Activated CD4-positive, CD25-positive, alpha-beta regulatory T cell treated with anti-CD3 and anti-CD28 coated beads, Interleukin-2, amount 50 U/mL, for 72 hours (primary cell): ENCODE data around the gene PAX8.

Source experiments
- DNase-seq: peaks from one replicate; pipeline ENCODE4 v3.0.0; 2021

PAX8 gene

GRCh38 chr2:113179446-113180045 lies 99.2 kb downstream of the PAX8 start:
- DNase-seq: peak; percentile 1

GRCh38 chr2:113178891-113179290 lies 99.8 kb downstream of the PAX8 start:
- DNase-seq: peak; percentile 44

GRCh38 chr2:113178069-113178746 lies 100.5 kb downstream of the PAX8 start:
- peak; percentile 15 for DNase-seq

- peak; percentile 30 for DNase-seq
Observed at GRCh38 chr2:113176696-113177355, 101.9 kb downstream of the PAX8 start.

GRCh38 chr2:113175736-113176695 lies 102.7 kb downstream of the PAX8 start:
- peak; percentile 44 for DNase-seq

GRCh38 chr2:113175042-113175628 lies 103.6 kb downstream of the PAX8 start:
- DNase-seq: peak; percentile 64

- no peak for DNase-seq
Observed at GRCh38 chr2:113174376-113174750, 104.4 kb downstream of the PAX8 start.

- DNase-seq: peak; percentile 82
Observed at GRCh38 chr2:113173542-113174375, 105.0 kb downstream of the PAX8 start, which contains the start of gene PSD4. PSD4 (plus strand) TSS chr2:113173971; CDS start chr2:113182457, 8,486 bp downstream.

GRCh38 chr2:113172721-113173541 lies 105.8 kb downstream of the PAX8 start:
- DNase-seq: no peak

- DNase-seq: no peak
Observed at GRCh38 chr2:113171334-113172075, 107.2 kb downstream of the PAX8 start.

- no peak for DNase-seq
Observed at GRCh38 chr2:113169586-113169985, 109.1 kb downstream of the PAX8 start.

- DNase-seq: no peak
Observed at GRCh38 chr2:113169002-113169530, 109.7 kb downstream of the PAX8 start.

- no peak for DNase-seq
Observed at GRCh38 chr2:113167962-113168340, 110.8 kb downstream of the PAX8 start.

GRCh38 chr2:113167115-113167932 lies 111.4 kb downstream of the PAX8 start:
- DNase-seq: no peak

- DNase-seq: no peak
Observed at GRCh38 chr2:113166187-113166645, 112.5 kb downstream of the PAX8 start.
